Measurements from ENCODE around the gene AFTPH. TPM values are rescaled to one million over a fixed set of nuclear protein-coding genes. Genes with fewer than 3 reads are reported as not detected.

Gene AFTPH
- total RNA-seq, 1 donor from 2014 or later = 58.0 TPM

DNA sequence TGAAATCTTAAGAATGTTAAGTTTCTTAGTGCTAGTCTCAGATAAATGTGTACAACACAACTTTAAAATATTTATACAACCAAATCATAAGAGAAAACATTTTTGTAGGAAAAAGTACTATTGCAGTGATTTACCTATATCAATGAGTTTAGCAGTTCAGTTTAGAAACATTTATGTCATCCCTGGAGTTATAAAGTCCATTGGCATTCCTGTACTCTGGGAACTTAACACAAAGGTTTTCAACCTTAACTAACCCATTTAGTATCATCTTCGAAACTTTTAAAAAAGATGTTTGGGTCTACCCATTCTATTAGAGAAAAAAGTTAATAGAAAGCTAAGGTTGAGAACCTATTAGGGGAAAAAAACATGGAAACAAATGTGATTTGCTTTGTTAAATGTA is 10.9 kb downstream of the AFTPH start:
- intact Hi-C loops (cut with DNase I) = no loop called here
- H3K4me1 ChIP-seq = peaks cover 0 to 6% of the 10 kb centered on the region in 2 donors
- no peak overlapping the region for H3K4me3 ChIP-seq
- H3K27me3 ChIP-seq = no peaks in the 10 kb centered on the region
- TF ChIP-seq, protein P1, sequence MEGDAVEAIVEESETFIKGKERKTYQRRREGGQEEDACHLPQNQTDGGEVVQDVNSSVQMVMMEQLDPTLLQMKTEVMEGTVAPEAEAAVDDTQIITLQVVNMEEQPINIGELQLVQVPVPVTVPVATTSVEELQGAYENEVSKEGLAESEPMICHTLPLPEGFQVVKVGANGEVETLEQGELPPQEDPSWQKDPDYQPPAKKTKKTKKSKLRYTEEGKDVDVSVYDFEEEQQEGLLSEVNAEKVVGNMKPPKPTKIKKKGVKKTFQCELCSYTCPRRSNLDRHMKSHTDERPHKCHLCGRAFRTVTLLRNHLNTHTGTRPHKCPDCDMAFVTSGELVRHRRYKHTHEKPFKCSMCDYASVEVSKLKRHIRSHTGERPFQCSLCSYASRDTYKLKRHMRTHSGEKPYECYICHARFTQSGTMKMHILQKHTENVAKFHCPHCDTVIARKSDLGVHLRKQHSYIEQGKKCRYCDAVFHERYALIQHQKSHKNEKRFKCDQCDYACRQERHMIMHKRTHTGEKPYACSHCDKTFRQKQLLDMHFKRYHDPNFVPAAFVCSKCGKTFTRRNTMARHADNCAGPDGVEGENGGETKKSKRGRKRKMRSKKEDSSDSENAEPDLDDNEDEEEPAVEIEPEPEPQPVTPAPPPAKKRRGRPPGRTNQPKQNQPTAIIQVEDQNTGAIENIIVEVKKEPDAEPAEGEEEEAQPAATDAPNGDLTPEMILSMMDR (IDR thresholded peaks at IDR 0.05) = no peak
- DNase-seq (ENCODE audit: low spot score in 2 of 2) = no peak
- no peak overlapping the region for H3K27ac ChIP-seq
- no peaks in the 10 kb centered on the region for H3K9me3 ChIP-seq
- H3K36me3 ChIP-seq = no peaks in the 10 kb centered on the region

DNA sequence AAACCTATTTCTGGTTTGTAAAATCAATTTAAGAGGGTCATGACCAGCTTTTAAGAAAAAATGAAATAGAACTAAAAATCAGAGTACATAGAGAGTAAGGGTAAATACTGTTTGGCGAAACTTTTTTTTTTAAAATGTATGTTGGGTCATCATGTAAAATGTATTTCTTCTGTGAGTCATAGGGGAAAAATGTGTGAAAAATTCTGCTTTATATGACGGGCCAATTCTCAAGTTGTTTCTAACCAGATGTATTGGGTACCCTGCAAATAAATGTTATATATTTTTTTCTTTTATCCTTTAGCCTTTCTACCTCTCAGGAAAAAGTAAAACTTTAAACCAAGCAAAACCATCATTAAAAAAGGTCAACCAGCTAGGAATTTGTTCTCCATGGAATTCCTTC is 13.9 kb downstream of the AFTPH start:
- intact Hi-C loops (cut with DNase I) = no loop called here
- DNase-seq (ENCODE audit: low spot score in 2 of 2) = no peak

DNA sequence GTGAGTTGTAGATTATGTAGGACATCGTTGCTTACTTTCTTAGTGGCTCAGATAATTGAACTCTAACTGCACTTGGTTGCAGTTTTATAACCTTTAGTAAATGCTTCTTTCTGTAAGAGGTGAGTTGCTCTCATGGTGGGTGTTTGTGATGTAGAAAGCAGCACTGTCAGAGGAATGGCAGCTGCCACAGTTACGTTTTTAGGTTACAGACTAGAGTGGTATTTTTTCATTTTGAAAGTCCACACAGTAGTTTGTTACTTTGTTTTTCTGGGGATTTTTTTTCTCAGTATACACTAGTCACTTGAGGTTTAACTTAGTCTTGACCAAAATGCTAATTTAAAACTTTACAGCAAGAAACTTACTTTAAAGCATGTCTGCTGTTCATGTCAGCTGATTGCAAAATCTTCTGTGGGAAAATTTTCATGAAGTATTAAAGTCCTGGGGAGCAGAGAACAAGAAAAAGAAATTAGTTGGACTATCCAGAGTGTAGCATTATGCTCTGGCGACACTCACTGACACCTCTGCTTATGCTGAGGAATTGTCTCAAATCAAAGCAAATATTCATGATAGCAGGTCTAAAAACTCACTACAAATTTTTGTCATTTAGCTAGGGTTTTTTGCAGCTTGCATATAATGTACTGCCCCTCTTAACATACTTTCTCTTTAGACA is 14.8 kb downstream of the AFTPH start:
- Histone ChIP-seq H3K4me1 (peaks cover 0 to 2% of the 10 kb centered on the region in 2 donors), H3K4me3 (no peak overlapping the region), H3K27ac (no peak overlapping the region), H3K27me3 (no peaks in the 10 kb centered on the region), H3K36me3 (no peaks in the 10 kb centered on the region), H3K9me3 (no peaks in the 10 kb centered on the region)
- TF ChIP-seq, protein P1 (IDR thresholded peaks at IDR 0.05) = no peak
- no peak for DNase-seq (ENCODE audit: low spot score in 2 of 2)
- intact Hi-C loops (cut with DNase I) = no loop called here

More for the DNA sequence above, 13.9 kb downstream of the AFTPH start:
- H3K4me1 ChIP-seq = peaks cover 0 to 6% of the 10 kb centered on the region in 2 donors
- no peaks in the 10 kb centered on the region for H3K9me3 ChIP-seq
- no peaks in the 10 kb centered on the region for H3K36me3 ChIP-seq
- TF ChIP-seq, protein P1 (IDR thresholded peaks at IDR 0.05) = no peak
- no peak overlapping the region for H3K27ac ChIP-seq
- H3K4me3 ChIP-seq = no peak overlapping the region
- no peaks in the 10 kb centered on the region for H3K27me3 ChIP-seq

DNA sequence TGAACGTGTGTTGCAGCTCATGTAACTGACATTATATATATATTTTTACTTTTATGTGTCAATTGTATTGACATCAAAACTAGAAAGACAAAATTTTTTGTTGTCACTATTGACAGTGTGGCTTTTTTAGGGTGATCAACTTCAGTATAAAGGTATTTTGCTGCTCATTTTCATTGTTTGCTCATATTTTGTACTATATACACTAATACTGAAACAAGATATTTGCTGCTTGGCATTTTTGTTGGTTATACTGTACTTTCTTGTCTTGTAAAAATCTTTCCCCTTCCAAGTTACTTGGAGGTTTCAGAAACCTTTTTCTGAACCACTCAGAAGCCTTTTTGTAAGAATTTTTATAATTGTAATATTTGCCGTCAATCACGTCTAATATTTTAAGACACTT is 16.5 kb downstream of the AFTPH start:
- intact Hi-C loops (cut with DNase I) = no loop called here
- H3K27me3 ChIP-seq = no peaks in the 10 kb centered on the region
- DNase-seq (ENCODE audit: low spot score in 2 of 2) = no peak
- no peak overlapping the region for H3K27ac ChIP-seq
- no peak overlapping the region for H3K4me3 ChIP-seq
- H3K4me1 ChIP-seq = no peaks in the 10 kb centered on the region
- TF ChIP-seq, protein P1 (IDR thresholded peaks at IDR 0.05) = no peak
- no peaks in the 10 kb centered on the region for H3K9me3 ChIP-seq
- H3K36me3 ChIP-seq = no peaks in the 10 kb centered on the region

DNA sequence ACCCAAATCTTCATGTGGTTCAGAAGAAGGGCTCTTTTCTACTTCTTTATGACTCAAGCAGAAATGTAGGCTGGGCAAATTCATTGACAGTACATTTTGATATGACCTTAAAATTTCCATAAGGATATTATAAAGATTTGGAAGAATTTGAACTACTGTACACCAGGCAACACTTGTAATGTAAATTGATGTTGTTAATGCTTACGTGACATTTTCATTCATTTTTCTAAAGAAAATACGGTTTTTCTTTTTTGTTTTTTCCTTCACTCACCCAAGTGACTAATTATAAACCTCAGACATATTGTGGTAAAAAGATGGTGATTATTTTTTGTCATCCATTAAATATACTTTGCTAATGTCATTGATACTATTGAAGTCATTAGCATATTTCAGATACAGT is 17.4 kb downstream of the AFTPH start:
- Histone ChIP-seq H3K4me1 (no peaks in the 10 kb centered on the region), H3K9me3 (no peaks in the 10 kb centered on the region), H3K27ac (no peak overlapping the region), H3K36me3 (no peaks in the 10 kb centered on the region), H3K4me3 (no peak overlapping the region), H3K27me3 (no peaks in the 10 kb centered on the region)
- TF ChIP-seq, protein P1 (IDR thresholded peaks at IDR 0.05) = no peak
- DNase-seq (ENCODE audit: low spot score in 2 of 2) = no peak
- intact Hi-C loops (cut with DNase I) = no loop called here
